GM23248 (cell line): ENCODE results near the gene SLC5A3.

Source experiments
- EZH2 ChIP-seq: fragments of 200-600 bp; sonication (generic); IDR thresholded peaks from 2 replicates; pipeline ENCODE4 v1.6.1; 2018; ENCODE audit warnings: antibody characterized with exemption, mild to moderate bottlenecking; ENCODE audit not compliant: insufficient read depth, poor library complexity, severe bottlenecking
- EZH2phosphoT487 ChIP-seq: fragments of 200-600 bp; sonication (generic); IDR thresholded peaks from 2 replicates; pipeline ENCODE4 v1.6.1; 2018; ENCODE audit warnings: antibody characterized with exemption, moderate library complexity, mild to moderate bottlenecking, low read depth; ENCODE audit not compliant: insufficient read depth

GRCh38 chr21:34088752-34089151, 15.4 kb downstream of the SLC5A3 start:
- TF ChIP-seq EZH2 (no peak), EZH2phosphoT487 (no peak)
